SH-SY5Y (cell line): Measurements from ENCODE around the gene MALT1.

Experiments used
- GATA2 ChIP-seq: IDR thresholded peaks from 2 replicates; pipeline ENCODE4 v1.6.1; 2011; ENCODE audit warnings: mild to moderate bottlenecking, low read depth, low read length
- GATA3 ChIP-seq: IDR thresholded peaks from 2 replicates; pipeline ENCODE4 v1.6.1; 2011; ENCODE audit warnings: low read depth, mild to moderate bottlenecking, low read length, moderate library complexity

GRCh38 chr18:58787536-58788149 lies 116.4 kb downstream of the MALT1 start:
- TF ChIP-seq GATA2 (no peak), GATA3 (no peak)
